CD4-positive, alpha-beta T cell treated with Interferon alpha-2 for 1 hour (primary cell): Measurements from ENCODE around the gene SSBP2.

Experiments
- DNase-seq, 2 donors: peaks; one replicate each; pipeline ENCODE4 v3.0.0-alpha.2; 2020 to 2022

The SSBP2 gene

DNA sequence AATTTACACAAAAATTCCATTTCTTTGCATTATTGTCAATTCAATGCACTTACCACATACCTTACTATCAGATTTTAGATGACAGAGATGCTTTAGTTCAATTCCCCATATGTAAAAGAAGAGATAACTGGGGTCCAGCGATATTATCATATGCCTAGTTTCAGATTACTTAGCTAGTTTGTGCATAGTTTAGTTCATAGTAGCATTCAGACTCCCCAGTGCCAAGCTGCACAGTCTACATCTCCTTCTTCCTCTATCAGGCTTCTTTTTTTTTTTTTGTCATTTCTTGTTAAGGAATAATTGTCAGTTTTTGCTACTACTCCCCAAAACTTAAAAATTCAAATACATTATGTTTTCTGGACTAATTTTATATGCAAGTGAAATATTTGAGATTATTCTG, 175.0 kb downstream of the SSBP2 start:
- DNase-seq, result no peak

DNA sequence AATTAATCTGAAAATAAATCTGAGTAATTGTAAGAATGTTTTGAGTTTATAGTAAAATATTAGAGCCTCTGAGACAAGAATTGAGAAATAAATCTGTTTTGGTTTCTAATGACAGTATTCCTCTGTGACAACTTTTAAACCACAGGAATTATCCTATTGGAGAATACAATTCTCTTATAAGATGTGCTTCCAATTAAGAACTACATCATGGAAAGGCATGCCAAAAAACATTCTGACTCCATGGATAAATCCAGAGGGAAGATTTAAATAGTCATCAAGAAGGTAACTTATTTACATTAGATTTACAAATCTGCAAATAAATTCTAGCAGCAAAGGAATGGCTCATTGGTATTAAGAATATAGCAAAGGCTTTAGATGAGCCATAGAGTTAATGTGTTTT, 178.7 kb downstream of the SSBP2 start:
- DNase-seq, result no peak

DNA sequence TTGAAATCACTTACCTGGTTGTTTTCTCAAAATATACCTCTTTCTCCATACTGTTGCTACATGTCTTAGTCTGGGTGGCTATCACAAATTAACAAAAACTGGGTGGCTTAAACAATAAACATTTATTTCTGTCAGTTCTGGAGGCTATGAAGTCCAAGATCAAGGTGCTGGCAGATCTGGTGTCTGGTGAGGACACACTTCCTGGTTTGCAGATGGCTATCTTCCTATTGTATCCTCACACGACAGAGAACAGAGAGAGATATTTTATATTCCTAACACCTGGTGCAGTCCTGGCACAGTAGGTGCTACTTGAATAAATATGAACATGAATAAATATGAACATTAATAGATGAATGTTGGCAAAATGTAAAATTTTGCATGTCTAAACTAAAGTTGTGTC, 192.7 kb downstream of the SSBP2 start:
- no peak for DNase-seq

DNA sequence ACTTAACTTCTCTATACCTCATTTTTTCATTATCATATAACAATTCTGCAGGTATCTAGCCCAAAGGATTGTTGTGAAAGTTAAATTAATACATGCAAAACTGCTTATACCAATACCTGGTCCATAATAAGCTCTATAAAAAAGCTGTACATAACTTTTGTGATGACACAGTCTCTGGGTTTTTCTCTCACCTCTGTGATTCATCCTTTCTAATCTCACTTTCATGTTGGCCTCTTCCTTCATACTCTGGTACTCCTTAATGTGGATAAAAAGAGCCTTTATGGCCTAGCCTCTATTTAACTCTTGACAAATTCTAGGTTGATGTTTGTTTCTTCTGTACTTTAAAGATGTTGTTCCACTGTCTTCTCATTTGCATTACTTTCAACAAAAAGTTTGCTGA, 194.1 kb downstream of the SSBP2 start:
- DNase-seq, result no peak

DNA sequence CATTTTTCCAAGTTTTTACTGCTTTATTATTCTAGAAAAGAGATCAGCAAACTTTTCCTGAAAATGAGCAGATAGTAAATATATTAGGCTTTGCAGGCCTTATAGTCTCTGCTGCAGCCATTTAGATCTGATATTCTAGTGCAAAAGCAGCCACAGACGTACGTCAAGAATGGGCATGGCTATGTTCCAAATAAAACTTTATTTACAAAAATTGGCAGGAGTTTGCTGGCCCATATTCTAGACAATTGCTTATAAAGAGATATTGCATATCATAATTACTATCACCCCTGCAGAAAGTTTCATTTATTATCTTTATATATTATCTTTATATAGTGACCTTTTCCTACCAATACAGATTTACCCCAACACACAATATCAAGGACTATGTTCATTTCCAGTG, 195.0 kb downstream of the SSBP2 start:
- no peak for DNase-seq

DNA sequence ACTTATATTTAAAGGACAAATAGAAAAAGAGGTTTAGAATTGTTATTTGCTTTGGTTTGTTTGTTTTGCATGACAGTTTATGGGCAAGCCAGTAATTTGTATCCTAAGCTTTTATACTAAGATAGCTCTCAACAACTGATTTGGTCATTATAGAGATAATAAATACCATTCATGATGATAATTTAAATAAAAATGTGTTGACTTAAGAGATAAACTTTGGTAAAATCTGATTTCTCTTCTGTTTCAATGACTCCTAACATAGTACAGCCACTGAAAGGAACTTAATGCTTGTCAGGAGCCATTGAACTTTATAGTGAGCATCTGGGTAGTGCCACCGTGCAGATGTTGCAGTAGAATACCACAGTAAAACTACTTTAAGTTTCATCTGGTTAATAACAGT, 196.2 kb downstream of the SSBP2 start:
- no peak for DNase-seq

DNA sequence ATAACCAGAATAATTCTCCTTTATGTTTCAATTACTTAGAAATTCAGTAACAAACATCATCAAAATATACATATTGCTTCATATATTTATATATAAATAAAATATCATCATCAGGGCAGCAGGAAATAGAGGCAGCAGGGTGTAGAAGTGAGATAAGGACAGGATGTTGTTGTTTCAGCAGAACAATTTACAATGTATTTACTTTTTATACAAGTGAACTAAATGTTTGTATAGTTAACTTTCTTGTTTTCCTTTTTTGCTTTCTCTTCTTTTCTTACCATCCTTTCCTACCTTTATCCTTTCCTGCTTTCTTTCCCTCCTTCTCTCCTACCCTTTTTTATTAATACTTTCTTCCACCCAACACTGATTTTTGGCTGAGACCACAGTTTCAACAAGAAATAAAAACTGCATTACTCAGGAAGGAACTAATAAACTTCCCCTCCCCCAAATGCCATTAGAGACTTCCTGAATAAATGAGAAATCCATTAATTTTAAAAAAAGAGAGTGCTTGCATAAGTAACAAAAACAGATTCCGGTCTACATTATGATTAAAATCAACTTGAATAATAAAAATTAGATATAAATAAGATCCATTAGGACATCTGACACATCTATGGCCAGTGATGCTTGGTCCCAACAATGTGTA, 197.2 kb downstream of the SSBP2 start:
- no peak for DNase-seq

DNA sequence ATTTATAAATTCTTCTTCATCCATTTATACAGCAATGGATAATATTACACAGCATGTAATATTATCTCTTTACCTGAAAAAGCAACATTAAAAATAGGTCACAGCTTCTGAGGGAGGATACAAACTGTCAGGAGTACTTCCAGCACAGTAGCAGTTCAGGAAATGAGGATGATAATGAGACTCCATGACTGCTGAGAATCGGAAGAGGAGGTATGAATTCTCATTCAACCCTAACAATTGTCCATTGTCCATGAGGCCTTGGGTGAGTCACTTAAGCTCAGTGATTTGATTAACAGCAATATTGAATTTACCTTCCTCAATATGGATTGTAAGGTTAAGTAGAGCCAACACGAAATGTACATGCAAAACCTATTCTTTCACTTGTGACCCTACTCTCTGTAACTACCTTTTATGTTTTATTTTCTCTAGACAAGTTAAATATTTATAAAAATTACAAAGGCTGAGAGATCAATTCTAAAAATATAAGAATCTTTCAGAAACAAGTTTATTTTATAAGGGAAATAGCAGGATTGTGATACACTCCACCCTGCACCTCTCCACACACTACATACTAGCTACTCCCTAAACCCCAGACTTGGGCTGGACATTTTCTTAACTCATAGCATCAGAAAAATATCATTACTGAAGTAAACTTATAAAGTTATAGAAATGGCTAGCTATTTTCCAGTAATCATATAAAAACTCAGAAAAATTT, 197.9 kb downstream of the SSBP2 start:
- DNase-seq, result no peak

DNA sequence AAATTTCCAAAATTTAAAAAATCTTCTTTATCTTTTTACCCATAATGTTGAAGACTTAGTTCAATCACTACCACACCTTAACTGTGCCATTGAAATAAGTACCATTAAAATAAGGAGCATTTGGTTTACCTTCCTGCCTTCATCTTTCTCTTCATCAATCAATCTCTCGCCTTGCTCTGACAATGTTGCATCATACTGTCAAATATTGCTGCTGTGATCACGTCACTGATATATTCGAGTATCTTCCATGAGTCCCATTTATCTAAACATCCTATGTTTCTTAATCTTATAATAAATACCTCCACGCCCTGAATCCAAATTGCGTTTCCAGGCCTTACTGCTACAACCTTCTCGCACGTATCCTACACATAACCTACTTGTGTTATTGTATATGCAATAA, 201.8 kb downstream of the SSBP2 start:
- no peak for DNase-seq

DNA sequence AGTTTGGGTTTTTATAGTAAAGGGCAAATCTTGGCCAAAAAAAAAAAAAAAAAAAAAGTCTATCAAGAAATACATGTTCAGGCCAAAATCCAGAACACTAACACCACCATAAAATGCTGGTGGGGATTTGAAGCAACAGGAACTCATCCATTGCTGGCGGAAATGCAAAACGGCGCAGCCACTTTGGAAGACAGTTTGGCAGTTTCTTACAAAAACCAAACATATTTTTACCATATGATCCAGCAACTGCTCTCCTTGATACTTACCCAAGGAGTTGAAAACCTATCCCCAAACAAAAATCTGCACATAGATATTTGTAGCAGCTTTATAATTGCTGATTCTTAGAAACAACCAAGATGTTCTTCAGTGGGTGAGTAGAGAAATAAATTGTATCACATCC, 203.9 kb downstream of the SSBP2 start:
- DNase-seq, result no peak

DNA sequence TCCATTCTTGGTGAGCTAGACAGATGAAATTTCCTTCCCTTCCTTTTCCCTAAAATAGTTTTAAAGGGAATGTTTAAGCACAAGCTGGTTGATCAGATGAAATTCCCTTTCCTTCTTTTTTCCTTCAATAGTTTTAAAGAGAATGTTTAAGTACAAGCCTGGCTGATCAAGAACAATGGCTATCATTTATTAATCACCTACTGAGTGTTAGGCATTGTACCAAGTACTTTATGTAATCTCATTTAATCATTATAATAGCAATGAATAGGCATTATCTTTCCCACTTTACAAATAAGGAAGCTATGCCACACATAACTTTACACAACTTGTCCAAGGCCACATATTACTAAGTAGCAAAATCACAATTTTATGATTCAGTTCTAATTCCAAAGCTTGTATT, 205.0 kb downstream of the SSBP2 start:
- no peak for DNase-seq

DNA sequence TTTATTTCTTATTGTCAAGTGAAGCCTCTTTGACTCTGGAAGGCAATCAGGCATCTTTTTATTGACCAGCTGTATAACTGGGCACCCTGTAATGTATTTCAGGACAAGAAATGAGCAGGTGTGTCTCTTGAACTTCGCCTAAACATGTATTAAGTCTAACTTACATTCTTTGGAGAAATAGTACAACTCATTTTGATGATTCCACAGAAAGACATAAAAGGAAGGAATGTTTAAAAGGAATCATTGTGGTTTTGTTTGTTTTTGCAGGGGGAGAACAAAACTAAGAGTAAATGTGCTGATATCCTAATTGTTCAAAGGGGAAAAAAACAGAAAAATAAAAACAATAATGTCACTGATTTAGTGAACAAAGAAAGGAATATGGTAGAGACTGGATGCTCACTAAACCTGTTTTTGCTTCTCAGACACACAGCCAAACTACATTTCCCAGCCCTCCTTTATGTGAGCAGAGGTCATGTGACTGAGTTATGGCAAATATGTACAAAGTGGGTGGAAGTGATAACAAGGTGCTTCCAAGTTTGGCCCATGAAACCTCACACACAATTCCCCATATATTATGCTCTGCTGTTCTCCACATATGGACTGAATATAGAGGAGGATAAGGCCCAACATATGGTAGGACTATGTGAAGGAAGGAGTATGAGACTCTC, 206.4 kb downstream of the SSBP2 start:
- no peak for DNase-seq

DNA sequence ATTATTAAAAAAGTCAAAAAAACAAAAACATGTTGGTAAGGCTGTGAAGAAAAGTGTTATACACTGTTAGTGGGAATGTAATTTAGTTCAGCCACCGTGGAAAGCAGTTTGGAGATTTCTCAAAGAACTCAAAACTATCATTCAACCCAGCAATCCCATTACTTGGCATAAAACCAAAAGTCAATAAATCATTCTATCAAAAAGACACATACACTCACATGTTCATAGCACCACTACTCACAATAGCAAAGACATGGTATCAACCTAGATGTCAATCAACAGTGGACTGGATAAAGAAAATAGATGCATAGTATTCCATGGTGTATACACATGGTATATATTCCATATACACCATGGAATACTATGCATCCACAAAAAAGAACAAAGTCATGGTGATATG, 208.7 kb downstream of the SSBP2 start:
- DNase-seq, result no peak

DNA sequence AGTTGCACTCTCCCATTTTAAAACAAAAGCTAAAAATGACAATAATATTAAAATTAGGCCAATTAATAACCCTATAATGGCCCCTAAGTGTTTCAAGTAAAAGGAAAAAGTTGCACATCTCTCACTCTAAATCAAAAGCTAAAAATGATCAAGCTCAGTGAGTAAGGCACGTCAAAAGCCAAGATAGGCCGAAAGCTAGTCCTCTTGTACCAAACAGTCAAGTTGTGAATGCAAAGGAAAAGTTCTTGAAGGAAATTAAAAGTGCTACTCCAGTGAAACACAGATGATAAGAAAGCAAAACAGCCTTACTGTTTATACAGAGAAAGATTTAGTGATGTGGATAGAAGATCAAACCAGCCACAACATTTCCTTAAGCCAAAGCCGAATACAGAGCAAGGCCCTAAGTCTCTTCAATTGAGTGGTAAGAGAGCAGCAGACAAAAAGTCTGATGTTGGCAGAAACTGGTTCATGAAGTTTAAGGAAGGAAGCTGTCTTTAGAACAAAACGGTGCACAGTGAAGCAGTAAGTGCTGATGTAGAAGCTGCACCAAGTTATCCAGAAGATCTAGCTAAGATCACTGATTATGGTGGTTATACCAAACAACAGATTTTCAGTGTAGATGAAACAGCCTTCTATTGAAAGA, 212.9 kb downstream of the SSBP2 start:
- peak in 1 of 2 donors; percentile 25 for DNase-seq

DNA sequence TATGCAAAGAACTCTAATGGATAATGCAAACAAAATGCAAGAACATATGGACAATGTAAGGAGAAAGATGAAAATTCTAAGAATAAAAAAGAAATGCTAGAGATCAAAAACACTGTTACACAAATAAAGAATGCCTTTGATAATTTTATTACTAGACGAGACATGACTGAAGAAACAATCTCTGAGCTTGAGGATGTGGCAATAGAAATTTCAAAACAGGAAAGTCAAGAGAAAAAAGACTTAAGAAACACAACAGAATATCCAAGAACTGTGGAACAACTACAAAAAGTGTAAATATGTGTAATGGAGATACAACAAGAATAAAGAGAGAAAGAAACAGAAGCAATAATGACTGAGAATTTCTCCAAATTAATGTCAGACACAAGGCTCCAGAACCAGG, 216.5 kb downstream of the SSBP2 start:
- no peak for DNase-seq

DNA sequence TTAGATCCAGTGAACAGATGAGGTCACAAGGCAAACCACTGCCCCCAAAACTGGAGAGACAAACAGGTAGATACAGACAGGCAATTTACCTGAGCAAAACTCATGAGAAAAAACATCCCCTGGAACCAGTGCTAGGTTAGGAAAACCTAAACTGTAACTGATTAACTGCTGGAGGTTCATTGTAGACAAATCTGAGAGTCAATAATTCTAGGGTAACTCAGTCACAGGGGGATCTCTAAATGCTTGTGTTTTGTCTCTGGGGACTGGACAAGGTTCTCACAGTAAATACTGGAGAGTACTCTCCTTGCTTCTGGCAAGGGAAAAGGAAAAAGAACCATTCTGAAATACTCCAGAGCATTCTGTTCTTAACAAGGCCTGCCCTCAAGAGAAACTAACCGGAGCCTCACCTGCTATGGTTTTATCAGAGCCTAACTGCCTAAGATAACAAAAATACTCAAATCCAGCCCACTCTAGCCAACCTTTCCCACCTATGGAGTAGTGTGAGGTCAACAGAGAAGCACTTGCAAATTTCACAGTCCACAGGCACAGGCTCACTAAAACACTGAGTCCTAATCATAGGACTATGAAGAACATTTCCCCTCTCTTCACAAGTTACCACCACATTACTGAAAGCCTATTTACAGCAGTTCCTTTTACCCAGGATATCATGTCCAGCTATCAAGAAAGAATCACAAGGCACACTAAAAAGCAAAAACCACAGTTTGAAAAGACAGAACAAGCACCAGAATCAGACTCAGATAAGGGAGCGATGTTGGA, 217.1 kb downstream of the SSBP2 start:
- DNase-seq, result no peak

DNA sequence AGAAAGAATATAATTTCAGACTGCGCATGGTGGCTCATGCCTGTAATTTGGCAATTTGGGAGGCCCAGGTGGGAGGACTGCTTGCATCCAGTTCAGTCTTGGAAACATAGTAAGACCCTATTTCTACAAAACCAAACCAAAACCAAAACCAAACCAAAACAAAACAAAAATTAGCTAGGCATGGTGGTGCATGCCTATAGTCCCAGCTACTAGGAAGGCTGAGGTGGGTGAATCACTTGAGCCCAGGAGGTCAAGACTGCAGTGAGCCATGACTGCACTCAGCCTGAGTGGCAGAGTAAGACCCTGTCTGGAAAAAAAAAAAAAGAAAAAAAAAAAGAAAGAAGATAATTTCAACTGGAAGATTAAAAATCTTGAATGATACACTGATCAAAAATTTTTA, 220.0 kb downstream of the SSBP2 start:
- no peak for DNase-seq

DNA sequence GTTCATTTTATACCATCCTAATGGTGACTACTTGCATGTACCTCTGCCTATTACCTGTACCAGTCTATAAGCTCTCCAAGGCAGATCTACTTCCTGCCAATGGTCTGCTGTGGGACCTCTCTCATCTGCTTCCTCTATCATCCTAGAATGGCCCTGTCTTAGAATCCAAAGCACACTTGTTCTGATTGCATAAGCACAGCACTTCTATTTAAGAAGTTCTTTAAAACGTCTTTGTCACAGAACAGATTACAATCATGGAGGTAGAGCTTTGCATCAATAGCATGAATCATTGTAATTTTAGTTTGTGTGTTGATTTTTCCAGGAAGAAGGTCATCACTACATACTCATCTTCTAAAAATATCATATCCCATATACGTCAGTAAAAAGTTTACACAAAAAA, 225.2 kb downstream of the SSBP2 start:
- DNase-seq, result no peak

DNA sequence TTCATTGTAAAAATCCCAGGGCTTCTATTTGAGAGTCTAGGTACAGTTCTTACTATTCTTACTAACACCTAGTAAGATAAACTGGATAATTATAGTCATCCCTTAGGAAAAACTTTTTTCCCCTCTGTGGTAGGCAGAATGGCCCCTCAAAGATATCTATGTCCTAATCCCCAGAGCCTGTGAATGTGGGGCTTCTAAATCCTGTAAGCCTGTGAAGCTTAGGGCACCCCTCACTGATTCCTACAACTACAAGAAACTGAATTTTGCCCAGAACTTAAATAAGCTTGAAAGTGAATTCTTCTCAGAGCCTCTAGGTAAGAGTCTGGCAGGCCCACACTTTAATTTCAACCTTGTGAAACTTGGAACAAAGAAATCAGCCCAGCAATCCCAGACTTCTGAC, 226.9 kb downstream of the SSBP2 start:
- no peak for DNase-seq

DNA sequence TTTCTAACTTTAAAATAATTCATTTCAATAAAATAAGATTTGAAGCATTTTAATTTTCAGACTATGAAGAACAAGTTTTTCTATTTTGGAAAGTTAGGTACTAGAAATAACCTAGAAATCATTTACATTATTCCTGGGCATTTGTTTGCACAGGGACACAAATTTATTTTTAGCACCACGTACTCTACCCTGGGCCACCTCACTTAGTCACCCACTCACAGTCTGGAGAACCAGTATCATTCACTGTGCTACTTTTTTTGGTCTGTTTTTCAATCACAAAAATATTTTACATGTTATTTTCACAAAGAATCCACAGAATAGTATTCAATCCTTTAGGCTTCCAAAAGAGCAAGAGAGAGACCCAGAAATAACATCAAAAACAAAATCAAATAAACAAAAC, 228.3 kb downstream of the SSBP2 start:
- no peak for DNase-seq

DNA sequence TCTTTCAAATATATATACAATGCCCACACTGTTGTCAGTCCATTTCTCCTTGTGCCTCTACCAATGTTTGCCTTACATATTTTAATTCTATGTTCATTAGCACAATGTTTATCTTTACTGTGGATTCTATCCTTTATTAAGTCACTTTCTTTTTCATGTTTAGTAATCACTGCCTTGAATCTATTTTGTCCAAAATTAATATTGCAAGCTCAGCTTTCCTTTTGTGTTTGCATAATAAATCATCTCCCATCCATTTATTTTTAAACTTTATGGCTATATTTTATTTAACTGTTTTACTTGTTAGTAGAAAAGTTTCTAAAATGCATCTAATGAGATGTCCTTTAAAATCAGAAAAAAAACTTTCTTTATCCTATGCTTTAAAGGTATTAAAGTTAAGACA, 230.1 kb downstream of the SSBP2 start:
- DNase-seq, result no peak

DNA sequence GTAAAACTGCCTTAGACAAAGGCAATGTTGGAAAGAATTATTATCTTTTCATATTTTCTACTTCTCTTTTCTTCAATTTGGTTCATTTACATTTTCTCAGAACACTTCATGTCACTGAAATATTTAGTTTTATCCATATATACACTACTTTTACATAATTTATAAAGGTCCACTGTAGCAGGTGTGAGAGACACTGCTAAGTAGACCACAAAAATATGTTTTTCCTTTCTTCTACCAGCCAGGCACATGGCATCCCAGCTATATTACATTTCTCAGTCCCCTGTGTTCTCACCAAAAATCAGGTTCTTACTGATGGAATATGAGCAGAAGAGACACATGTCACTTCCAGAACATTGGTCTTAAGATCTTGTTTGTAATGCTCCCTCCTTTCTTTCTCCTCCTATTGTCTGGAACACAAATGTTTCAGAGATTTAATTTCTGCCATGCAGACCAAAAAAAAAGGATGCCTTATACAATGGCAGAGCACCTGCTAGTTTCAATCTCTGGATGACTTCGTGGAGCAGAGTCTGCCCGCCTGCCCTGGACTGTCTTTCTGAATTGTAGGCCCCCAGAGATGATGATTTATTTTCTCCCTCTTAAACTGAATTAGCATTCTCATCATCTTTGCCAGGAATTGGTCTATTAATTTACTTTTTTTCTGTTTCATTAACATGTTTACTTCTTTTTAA, 231.5 kb downstream of the SSBP2 start:
- DNase-seq, result no peak

DNA sequence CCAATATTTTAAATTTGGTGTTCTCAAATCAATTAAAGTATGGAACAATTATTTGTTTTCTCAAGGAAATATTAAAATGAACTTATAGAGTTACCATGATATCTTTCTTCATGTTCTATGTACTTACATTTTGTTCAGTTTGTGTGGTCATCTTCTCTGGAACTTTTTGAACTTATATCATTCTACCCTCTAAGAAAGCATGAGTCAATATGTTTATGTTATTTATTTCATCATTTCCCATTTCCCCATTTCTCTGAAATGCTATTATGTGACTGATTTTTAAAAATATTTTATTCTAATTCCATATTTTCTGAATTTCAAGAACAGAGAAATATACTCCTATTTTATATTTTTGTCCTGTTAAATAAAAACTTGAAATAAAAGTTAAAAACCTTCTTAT, 233.4 kb downstream of the SSBP2 start:
- no peak for DNase-seq
